ENCODE data around the gene ITGA2.

DNA sequence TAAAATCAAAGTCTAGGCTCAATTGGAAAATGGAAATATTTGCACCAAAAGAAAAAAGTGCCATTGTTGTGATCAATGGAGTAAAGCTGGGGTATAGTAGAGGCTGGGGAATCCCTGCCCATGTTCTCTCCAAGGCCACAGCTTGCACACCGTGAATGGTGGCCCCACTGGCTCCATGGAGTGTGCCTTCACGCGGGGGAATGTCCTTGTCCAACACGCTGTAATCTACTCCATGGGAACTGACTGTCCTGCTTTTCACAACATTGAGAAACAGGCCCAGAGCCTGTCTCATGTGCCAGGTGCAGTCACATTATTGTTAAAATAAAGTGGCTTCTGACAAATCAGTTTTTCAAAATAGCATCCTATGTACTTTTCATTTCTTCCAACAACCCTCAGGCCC is 33.1 kb upstream of the ITGA2 start:
- TF ChIP-seq, protein P1, sequence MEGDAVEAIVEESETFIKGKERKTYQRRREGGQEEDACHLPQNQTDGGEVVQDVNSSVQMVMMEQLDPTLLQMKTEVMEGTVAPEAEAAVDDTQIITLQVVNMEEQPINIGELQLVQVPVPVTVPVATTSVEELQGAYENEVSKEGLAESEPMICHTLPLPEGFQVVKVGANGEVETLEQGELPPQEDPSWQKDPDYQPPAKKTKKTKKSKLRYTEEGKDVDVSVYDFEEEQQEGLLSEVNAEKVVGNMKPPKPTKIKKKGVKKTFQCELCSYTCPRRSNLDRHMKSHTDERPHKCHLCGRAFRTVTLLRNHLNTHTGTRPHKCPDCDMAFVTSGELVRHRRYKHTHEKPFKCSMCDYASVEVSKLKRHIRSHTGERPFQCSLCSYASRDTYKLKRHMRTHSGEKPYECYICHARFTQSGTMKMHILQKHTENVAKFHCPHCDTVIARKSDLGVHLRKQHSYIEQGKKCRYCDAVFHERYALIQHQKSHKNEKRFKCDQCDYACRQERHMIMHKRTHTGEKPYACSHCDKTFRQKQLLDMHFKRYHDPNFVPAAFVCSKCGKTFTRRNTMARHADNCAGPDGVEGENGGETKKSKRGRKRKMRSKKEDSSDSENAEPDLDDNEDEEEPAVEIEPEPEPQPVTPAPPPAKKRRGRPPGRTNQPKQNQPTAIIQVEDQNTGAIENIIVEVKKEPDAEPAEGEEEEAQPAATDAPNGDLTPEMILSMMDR (IDR thresholded peaks at IDR 0.05) = no peak
- no peak for TF ChIP-seq POLR2A (IDR thresholded peaks at IDR 0.05)

All from testis (tissue), 2 donors.